Measurements from ENCODE around the gene AFG1L. TPM values are rescaled to one million over a fixed set of nuclear protein-coding genes. Genes with fewer than 3 reads are reported as not detected.

The AFG1L gene
- total and polyA plus RNA-seq, 2 experiments from 2014 or later: 4.1 to 8.7 TPM

GRCh38 chr6:108463784-108464183 lies 168.9 kb downstream of the AFG1L start:
- Histone ChIP-seq H3K9me2 (ENCODE audit: insufficient read depth) (no peaks in the 10 kb centered on the region), H3K4me1 (ENCODE audit: insufficient read depth) (peaks cover 5% of the 10 kb centered on the region), H3F3A (replicated peaks; ENCODE audit: low read depth) (no peaks in the 10 kb centered on the region), H2AFZ (no peak overlapping the region), H3K27me3 (ENCODE audit: insufficient read depth) (no peaks in the 10 kb centered on the region), H3K27ac (ENCODE audit: low read depth) (no peak overlapping the region), H3K4me3 (no peak overlapping the region), H3K36me3 (ENCODE audit: insufficient read depth) (no peaks in the 10 kb centered on the region), H4K20me1 (replicated peaks; ENCODE audit: insufficient read depth) (no peaks in the 10 kb centered on the region), H3K79me2 (replicated peaks; ENCODE audit: insufficient read depth) (no peaks in the 10 kb centered on the region), H3K4me2 (no peak overlapping the region)
- no peak for DNase-seq (ENCODE audit: low spot score)
- no peak for ATAC-seq
- H3K36me3 Mint-ChIP-seq (ENCODE audit: low read depth): no peaks in the 10 kb centered on the region
- no peak for TF ChIP-seq ZNF331 (CRISPR knock-in tag; IDR thresholded peaks at IDR 0.05; ENCODE audit: low read depth)
- no peak for TF ChIP-seq REST (IDR thresholded peaks at IDR 0.05; ENCODE audit: unreplicated experiment)
- no peak for TF ChIP-seq EZH2 (IDR thresholded peaks at IDR 0.05; ENCODE audit: low read depth, unreplicated experiment)
- no peak for TF ChIP-seq JUNB (IDR thresholded peaks at IDR 0.05; ENCODE audit: unreplicated experiment)
- no peak for TF ChIP-seq STAT1 (IDR thresholded peaks at IDR 0.05; ENCODE audit: unreplicated experiment)
- no peak for TF ChIP-seq CTCF (conservative IDR thresholded peaks at IDR 0.05; ENCODE audit: low read depth in 2 of 2)
- TF ChIP-seq NANOG (IDR thresholded peaks at IDR 0.05; ENCODE audit: borderline replicate concordance): no peak
- TF ChIP-seq EZH2phosphoT487 (IDR thresholded peaks at IDR 0.05; ENCODE audit: unreplicated experiment): no peak
- no peak for TF ChIP-seq POLR2AphosphoS5 (IDR thresholded peaks at IDR 0.05; ENCODE audit: low read depth)
- TF ChIP-seq ZNF462 (CRISPR knock-in tag; IDR thresholded peaks at IDR 0.05): no peak
- TF ChIP-seq ETS1 (IDR thresholded peaks at IDR 0.05): no peak
- TF ChIP-seq ZNF114 (CRISPR knock-in tag; IDR thresholded peaks at IDR 0.05): no peak
- TF ChIP-seq CREB1 (CRISPR knock-in tag; IDR thresholded peaks at IDR 0.05; ENCODE audit: low read depth): no peak
- peaks cover 16% of the 10 kb centered on the region for H3K4me1 Mint-ChIP-seq
- H3K4me3 Mint-ChIP-seq: no peak overlapping the region
- H3K27ac Mint-ChIP-seq: no peak overlapping the region
- H3K27me3 Mint-ChIP-seq (ENCODE audit: insufficient read depth, low read depth, poor library complexity): no peaks in the 10 kb centered on the region
- H3K9me3 Mint-ChIP-seq: no peaks in the 10 kb centered on the region

Measured in GM23338 (cell line).